GM21723 (cell line): Measurements from ENCODE around the gene ARAF.
"Not testable (repeated sequence)": the region's sequence is repeated elsewhere in the genome, so short reads cannot be mapped to it uniquely, and the experiment has no call there.

Experiments used
- ATAC-seq: cut with Tn5 transposase; IDR thresholded peaks from one replicate; pipeline ENCODE4 v1.9.1; 2021; ENCODE audit warnings: mild to moderate bottlenecking, moderate library complexity; ENCODE audit not compliant: unreplicated experiment

Gene ARAF

DNA sequence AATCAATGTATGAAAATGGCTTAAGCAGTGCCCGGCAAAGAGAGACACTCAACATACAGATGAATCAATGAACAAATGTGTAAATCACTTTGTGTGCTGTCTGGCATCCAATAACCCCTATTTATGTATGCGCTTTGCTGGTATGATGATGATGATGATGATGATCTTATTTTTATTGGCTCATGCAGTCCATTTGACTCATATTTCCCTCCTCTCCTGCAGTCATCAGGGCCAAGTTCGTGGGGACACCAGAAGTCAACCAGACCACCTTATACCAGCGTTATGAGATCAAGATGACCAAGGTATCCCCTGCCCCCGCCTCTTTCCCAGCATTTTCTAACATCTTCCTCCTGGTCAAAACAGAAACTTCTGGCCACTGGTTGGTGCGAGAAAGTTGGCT is 23.7 kb downstream of the ARAF start:
- ATAC-seq, result no peak

DNA sequence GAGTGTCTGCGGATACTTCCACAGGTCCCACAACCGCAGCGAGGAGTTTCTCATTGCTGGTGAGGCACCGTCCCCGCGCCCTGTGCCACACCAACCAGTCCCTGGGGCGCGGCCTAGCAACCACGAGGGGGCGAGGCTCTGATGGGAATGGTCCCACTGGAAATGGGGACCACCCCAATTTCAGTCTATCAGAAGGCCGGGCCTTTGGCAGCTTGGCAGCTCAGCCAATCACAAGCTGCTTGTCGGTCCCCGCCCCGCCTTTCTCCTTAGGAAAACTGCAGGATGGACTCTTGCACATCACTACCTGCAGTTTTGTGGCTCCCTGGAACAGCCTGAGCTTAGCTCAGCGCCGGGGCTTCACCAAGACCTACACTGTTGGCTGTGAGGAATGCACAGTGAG is 24.3 kb downstream of the ARAF start:
- ATAC-seq, result no peak

DNA sequence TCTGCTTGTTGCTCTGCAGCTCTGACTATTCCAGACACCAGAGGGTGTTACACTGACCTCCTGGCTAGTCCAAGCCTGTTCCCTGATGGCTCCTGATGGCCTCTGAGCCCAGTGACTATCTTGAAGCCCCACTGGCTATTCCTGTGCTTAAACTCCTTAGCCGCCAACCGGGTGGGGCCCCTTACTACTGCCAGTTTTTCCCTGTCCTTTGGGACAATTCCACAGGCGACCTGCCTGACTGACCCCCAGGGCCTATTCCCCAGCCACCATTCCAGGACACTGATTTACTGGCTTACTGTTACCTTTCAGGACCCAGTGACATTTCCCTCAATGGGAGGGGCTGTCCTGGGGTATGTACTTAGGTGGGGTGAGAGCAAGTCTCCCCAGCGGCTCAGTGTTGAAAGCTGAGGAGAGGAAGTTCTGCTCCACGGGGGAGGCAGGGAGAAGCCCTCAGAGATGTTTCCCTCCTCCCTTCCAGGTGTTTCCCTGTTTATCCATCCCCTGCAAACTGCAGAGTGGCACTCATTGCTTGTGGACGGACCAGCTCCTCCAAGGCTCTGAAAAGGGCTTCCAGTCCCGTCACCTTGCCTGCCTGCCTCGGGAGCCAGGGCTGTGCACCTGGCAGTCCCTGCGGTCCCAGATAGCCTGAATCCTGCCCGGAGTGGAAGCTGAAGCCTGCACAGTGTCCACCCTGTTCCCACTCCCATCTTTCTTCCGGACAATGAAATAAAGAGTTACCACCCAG is 25.2 kb downstream of the ARAF start:
- no peak for ATAC-seq

DNA sequence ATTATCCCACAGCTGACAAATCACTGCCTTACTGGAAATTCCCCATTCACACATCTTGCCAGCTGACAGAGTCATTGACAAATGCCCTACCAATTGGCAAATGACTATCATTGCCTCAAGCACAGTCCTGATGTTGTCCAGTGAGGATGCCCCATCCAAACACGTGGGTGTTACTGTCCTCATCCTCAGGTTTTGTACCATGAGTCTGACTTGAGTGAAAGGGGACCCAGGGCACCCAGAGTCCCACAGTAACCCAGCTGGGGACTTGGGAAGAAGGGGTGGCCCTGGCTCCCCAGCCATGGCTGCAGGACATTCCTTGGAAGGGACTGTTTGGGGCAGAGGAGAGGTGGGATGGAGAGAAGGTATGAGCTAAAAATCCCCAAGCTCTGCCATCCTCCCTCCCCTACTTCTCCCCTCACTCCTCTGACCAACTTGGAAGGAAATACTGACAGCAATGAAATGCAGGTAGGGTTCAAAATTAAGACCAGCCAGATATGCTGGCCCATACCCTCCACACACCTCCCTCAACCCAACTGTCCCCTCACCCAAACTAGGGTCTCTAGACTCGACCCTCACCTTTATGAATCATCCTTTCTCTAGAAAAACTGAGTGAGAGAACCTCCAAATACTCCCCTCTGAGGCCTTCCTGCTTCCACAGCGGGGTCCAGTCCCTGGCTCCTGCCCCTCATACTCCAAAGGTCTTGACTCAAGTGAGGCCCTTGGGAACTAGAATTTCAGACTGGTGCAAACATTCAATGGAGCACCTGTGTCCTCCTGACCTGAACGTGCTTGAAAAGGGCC is 26.3 kb downstream of the ARAF start:
- no peak for ATAC-seq

DNA sequence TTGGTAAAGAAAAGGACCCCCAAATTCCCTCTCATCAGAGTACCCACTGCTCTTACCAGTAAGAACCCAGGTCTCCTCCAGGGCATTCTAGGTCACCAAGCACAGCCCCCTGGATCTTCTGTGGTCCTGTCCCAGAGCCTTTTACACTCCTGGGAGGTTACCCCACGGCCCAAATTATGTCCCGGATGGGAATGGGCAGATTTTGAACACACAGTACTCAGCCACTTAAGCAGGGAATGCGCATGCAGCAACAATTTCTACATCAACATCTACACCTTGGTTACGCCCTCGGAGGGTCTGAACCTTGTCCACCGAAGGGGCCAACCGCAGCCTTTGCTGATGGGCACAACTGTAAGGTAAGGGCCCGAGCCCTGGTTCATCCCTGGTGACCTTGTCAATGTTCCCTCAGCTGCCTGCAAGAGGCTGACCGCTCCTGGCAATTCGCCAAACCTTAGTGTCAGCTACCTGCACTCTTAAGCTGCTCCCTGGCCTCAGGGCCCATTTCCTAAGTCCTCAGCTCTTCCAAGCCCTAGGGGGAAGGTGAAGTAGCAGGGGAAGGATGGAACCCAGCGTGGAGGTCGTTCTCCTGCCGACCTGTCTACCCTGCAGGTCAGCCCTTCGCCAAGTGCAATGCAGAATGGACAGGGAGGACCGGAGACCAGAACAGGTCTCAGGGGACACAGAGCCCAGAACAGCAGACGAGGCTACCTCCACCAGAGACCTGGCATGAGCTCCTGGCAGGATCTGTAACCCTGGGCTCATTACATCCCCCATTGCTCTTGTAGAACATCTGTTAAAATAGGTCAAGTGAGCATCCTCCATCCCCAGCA is 27.1 kb downstream of the ARAF start:
- no peak for ATAC-seq

DNA sequence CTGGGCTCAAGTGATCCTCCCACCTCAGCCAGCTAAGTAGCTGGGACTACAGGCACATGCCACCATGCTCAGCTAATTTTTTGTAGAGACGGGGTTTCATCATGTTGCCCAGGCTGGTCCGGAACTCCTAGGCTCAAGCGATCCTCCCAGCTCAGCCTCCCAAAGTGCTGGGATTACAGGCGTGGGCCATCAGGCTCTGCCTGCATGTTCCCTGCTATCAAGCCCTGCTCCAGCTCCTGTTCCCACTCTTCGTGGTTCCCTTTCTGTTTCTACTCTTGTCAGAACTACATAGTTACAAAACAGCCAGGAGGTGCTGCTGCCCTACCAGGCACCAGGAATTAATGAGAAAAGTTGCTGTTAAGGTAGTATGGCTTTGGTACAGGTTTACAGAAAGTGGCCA is 30.0 kb downstream of the ARAF start:
- ATAC-seq, result no peak

DNA sequence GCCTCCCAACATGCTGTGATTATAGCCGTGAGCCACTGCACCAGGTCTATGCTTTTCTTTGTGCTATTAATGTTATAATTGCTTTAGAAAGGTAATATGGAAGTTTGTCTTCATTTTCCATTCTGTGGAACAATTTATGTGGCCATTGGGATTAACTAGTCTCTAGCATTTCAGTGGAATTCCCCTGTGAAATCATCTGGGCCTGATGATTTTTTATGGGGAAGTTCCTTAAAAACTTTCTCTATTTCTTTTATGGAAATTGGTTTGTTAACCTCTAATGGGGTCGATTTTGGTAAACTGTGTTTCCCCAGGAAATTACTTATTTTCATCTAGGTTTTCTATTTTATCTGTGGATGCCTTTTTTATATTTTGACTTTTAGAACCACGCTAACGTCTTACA is 32.5 kb downstream of the ARAF start:
- no peak for ATAC-seq

DNA sequence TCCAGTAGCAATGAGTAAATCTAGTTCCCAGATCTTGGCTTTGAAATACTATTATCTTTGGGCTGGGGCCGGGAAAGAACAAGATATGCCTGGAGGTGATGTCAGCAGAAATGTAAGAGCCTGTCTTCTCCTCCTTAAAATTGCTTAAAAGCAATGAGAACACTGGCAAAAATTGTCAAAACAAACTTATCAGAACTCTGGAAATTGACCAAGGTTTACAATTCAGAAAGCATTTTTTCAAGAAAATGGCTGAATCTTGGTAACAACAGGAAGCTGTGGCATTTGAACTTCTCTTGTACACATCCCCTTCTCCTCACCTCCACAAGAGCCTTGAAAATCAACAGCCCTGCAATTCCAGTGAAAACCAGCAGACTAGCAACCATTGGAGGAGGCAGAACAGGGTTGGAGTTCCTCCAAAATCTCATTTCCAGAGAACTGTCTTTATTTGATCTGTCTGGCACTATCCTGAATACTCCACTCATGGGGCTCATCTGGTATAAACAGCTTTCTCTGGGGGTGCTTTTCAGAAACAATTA is 34.8 kb downstream of the ARAF start:
- no peak for ATAC-seq

DNA sequence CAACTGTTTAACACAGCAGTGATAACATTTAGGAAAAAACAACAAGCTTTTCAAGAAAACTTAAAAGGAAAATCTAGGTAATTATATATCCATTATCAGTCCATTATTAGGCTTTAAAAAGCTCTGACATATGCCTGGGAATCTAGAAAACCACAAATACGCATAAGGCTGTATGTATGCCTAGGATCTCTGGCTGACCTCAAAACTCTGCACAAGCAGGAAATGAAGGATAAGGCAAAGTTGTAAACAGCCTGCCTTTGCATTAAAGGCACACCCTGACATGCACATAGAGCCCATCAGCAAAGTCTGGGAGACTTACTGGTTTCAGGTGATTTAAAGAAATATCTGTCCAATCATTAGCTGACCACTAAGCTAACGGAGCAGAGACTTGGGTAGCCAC is 35.3 kb downstream of the ARAF start:
- no peak for ATAC-seq

DNA sequence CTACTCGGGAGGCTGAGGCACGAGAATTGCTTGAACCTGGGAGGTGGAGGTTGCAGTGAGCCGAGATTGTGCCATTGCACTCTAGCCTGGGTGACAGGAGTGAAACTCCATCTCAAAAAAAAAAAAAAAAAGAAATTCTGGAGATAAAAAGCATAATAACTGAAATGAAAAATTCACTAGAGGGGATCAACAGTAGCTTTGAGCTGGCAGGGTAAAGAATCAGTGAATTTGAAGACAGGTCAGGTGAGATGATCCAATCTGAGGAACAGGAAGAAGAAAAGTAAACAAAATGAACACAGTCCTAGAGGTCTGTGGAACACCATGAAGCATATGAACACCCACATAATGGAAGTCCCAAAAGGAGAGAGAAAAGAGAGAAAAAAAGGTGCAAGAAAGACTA is 36.2 kb downstream of the ARAF start:
- no peak for ATAC-seq

DNA sequence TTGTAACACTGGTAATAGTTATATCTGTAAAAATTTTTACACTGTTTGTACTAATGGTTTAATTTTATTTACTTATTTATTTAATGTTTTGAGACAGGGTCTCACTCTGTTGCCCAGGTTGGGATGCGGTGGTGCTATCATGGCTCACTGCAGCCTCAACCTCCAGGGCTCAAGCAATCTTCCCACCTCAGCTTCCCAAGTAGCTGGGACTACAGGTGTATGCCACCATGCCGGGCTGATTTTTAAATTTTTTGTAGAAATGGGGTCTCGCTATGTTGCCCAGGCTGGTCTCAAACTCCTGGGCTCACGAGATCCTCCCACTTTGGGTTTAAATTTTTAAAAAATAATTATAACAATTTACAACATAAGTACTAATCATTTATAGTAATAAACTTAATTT is 42.1 kb downstream of the ARAF start:
- not testable (repeated sequence) for ATAC-seq

DNA sequence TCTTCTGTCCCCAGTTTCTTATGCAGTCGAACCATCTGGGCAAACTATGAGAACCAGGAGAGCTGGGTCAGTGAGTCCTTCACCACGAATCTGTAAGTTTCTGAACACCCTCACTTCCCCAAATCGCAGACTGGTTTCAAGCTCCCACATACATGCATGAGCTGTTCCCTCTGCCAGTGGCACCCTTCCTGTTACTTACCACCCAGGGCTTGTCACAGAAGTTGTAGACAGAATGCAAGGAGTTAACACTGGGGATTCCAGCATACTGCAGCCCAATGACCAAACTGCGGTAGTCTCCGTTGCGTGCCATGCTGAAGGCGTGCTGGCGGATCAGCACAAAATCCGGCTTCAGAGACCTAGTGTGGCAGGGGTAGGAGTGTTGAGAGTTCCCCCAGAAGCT is 44.0 kb downstream of the ARAF start:
- ATAC-seq, result no peak

DNA sequence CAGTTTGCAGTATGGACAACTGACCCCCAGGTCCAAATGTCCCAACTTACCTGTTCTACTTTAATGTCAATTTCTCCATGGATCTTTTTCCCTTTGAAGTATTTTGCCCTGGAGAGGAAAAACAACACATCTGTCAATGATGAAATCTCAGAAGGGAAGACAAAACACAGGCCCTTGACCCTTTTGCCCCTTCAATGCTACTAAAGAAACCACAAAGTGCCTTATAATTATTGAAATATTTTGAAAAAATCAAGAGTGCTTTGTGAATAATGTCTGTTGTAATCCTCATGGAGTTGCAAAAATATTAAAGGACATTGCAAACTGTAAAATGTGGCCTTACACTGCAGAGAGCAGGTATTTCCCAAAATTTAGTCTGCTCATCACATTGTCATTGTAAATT is 46.1 kb downstream of the ARAF start:
- no peak for ATAC-seq

DNA sequence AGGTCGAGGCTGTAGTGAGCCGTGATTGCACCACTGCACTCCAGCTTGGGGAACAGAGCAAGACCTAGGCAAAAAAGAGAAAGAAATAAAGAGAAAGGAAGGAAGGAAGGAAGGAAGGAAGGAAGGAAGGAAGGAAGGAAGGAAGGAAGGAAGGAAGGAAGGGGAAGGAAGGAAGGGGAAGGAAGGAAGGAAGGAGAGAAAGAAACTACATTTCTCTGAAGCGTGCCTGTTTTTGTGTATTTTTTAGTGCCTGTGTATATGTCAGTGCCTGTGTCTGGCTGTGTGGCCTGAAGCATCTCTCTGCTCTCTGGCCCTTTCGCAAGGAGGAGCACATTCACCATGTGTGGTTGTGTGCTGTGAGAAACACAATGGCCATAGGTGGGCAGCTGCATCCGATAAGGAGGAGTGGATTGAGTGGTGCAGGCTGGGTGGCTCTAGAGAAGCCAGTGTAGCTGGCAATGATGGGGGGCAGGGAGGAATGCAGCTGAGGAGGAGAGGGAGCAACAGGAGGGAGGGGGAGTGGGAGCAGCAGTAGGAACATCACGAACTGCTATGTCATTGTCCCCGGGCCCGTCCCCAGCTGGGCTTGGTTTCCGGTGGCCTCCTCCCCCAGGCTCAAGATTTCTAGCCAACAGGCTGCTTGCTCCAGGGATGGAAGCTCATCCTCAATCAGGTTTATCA is 47.3 kb downstream of the ARAF start:
- no peak for ATAC-seq

DNA sequence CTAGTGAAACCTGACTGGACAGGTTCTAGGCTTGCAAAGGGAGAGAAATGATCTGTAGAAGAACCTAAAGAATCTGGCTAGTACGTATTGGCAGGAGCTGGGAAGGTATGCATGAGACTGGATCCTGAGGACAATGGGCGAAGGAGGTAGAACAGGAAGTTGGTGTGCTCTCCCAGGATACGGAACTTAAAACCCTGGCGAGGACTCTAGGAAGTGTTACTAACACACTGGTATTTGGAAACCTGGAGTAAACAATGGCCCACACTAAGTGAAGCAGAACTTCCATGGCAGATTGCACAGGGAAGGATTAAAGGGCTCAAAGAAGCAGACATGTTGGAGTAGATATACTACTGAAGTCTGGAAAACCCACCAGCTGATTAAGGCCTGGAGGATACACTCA is 49.5 kb downstream of the ARAF start:
- ATAC-seq, result no peak

DNA sequence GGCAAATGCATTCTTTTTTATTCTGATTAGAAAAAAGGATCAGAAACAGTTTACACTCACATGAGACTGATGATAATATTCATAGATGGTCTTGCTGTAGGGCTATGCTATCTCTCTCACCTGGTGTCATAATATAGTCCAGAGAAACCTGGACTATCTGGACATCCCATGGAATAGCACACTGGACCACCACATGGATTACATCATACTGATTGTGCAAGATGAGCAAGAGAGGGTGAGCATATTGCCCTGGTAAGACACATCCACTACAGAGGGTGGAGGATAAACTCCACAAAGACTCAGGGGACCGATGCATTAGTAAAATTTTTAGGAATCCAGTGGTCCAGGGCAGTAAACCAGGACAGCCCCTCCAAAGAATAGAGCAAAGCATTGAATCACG is 50.5 kb downstream of the ARAF start:
- no peak for ATAC-seq

DNA sequence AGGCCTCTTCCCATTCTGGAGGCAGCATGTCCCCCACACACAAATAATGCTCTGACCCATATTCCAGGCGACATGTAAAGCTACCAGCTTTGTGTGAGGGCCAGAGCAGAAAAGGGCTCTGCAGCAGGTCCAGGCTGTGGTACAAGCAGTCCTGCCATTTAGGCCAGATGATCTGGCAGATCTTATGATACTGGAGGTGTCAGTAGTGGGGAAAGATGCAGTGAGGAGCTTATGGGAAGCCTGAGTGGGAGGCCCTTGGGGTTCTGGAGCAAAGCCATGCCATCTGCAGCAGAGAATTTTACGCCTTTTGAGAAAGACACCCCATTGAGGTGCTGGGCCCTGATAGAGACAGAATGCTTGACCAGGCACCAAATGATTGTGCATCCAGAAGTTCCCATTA is 50.9 kb downstream of the ARAF start:
- no peak for ATAC-seq

DNA sequence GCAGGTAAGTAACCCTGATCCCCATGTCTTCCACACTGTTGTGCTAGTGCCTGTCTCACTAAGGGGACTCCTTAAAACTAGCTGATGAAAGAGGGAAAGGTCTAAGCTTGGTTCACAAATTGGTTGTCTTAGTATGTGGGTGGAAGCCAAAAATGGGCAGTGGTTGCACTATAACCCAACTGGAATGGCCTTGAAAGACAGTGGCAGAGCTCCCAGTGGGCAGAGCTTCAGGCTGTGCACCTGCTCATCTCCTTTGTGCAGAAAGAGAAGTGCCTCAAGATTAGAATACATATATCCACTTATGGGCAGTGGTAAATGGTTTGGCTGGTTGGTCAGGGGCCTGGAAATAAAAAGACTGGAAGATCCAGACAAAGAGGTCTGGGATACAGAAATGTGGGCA is 51.4 kb downstream of the ARAF start:
- no peak for ATAC-seq

DNA sequence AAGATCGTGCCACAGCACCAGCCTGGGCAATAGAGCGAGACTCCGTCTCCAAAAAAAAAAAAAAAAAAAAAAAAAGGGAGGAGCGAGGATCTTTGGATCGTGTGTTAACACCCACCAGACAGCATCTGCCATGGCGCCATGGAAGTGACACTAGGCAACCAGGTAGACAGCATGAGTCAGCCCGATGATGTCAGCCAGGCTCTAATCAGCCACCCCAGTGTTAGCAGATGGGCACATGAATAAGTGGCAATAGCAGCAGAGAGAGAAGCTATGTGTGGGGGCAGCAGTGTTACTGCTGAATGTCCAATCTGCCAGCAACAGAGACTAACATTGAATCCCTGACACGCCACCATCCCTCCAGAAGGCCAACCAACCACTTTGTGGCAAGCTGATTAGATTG is 52.1 kb downstream of the ARAF start:
- no peak for ATAC-seq

DNA sequence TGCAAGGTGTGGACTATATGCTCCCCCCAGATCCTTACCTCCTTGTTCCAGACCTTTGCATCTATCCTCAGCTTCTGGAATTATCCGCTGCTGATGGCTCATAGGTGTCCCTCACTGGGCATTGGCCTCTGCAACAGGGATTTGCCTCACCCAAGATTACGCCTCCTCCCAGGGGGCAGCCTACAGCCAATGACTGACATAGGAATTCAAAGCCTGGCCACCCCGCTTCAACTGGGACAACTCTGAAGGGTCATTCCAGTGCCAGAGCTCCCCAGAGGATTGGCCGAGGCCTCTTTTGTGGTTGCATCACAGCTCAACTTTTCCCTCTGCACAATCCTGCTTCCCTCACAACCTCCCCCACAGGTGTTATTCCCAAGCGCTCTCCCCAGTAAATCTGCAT is 53.6 kb downstream of the ARAF start:
- ATAC-seq, result no peak

DNA sequence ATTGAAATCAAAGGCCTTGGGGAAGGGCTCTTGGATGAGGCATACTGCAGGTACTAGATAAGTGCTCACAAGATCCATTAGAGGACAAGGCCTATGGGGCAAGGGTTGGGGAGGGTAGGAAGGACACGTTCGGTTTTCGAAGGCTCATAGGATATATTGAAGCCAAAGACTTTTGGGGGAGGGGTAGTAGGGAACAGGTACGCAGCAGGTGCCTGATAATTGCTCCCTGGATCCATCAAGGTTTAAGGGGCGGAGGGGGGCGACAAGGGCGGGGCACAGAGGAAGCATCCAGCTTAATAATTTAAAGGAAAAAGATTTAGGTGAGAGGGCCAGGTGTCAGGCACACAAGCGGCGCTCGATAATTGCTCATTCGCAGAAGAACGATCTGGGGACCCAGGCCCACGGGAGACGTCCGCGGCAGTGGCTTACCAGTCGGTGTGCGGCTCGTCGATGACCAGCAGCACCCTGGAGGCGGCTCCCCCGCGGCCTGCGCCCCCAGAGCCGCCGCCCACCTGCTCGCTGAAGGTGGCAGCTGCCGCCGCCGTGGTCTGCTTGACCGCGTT is 58.0 kb downstream of the ARAF start:
- no peak for ATAC-seq
